ENCODE results near the gene CEACAM4.
A peak's percentile ranks its signal among the peaks of the same experiment; 100 is the strongest.

The CEACAM4 gene

DNA sequence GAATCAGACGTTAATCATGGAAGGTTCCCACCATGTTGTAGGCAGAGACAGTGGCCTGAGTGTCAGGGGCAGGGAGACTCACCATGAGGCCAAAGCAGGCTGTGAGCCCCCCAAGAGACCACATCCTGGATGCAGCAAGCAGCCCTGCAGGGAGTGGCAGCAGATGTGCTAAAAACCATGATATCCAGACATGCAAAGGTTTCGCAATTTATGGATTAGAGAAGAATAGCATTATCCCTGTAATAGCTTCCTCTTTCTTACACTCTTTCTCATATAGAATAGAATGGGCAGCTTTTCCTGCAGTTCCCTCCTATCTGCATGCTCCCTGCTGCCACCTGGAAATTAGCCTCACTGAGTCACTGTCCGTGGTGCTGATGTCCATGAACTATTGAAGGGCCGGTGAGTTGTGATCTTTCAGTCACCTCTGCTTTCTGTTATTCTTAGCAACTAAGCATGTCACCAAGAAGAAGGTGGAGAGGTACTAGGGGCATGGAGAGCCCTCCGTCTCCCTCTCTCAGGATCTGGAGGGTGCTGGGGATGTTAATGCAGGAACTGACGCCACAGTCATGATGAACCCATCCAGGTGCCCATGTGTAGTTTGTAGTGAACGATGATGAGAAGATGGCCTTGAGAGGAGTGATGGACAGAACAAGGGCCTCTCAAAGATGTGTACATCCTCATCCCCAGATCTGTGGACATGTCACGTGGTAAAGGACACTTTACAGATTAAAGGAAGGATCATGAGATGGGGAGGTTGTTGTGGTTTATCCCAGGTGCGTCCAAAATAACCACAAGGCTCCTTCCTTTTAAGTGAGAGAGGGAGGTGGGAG is 9.9 kb downstream of the CEACAM4 start:
- DNase-seq: no peak

DNA sequence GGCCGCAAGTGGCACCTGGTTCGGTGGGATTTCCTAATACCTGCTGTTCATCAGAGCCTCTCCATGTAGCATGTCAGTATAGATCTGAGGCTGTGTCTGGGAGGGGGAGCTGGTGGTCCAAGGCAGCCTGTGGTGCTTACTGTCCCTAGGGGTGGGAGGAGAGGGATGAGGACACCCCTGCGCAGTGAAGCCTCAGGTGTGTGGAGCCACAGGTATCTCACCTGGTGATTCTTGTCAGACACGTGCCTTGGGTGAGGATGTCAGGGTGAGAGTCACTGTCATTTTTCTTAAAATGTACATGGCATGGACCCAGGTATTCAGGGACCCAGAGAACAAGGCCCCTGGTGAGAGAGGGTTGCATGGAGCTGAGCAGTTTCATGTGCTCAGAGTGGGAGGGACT is 11.7 kb downstream of the CEACAM4 start:
- DNase-seq: no peak

DNA sequence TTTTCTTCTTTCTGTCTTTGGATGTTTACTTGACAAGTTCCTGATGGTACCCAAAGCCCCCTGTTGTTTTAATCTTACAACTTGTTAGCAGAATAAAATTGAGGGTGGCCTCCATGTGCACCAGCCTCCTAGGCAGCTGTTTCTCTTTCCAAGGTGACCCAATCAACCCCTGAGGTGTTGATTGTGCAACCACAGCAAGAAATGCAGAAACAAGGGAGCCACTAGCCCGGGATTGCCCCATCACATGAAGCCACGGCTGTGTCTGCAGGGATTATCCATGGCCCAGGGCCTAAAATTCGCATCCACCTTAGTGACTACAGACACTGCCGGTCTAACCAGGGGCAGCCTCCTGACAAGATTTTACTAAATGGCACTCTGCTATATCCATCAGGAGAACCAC is 14.4 kb downstream of the CEACAM4 start:
- DNase-seq: no peak

DNA sequence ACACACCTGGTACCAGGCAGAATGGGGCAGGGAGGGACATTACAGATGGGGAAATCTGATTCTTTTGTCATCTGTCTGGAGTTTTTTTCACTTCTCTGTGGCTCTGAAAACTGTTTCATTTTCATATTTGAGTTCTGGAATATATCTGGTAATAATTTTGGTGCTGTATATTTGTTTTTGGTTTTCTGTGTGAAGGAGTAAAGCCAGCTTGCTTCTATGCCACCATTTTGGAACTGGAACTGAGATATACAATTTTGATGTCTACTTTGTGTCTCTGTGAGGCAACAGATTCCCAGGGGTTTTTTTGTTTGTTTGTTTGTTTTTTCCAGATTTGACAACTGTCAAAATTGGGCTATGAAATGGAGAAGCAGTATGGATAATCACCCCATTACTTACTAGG is 16.1 kb downstream of the CEACAM4 start:
- DNase-seq: no peak

- no peak for DNase-seq
Observed at GRCh38 chr19:41607668-41608067, 19.2 kb downstream of the CEACAM4 start.

GRCh38 chr19:41606215-41606837 is 20.5 kb downstream of the CEACAM4 start:
- no peak for DNase-seq

GRCh38 chr19:41604831-41605230 is 22.0 kb downstream of the CEACAM4 start:
- no peak for DNase-seq

DNA sequence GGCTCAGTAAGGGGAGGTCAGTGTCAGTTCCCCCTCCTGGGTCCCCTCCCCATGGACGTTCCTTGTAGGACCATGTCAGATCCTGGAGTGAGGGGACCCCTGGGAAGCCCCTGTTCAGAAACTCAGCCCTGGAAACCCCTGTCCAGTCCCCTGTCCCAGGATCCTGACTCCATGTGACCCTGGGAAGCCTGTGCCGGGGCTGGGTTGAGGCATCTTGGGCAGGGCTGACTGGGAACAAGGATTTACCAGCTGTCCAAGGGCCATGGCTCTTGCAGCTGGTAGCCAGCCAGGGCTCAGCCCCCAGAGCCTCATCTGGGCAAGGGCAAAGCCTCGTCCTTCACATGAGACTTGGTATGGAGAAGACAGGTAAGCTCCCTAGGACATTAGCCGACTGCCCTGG is 25.1 kb downstream of the CEACAM4 start:
- peak; percentile 19 for DNase-seq

DNA sequence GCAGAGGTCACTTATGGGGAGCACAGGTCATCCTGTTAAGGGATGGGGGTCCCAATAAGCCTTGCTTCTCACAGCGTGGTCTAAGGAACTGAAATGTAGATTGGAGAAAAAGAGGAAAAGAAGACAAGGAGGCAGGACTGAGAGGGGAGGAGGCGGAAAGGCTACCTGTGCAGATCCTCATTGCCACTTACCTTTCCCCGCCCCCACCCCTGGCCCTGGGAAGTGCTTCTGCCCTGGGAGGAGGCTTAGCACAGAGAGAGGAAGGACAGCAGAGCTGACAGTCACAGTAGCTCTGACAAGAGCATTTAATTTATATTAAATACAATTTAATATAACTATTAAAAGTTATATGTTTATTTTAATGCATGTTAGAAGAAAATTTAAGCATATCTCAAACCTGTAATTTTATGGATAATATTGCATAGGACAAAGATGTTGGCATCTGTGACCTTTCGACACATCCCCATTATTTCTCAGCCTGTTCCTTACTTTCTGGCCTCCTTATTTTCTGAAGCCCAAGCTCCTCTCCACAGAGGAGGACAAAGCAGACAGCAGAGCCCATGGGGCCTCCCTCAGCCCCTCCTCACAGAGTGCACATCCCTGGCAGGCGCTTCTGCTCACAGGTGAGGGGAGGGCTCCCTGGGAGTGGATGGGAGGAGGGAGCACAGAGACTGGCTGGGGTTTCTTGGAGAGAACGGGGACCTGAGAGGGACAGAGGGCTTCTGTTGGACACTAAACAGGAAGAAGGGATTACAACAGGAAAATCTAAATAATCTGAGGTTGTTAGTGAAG is 27.5 kb downstream of the CEACAM4 start:
- DNase-seq: peak; percentile 96

DNA sequence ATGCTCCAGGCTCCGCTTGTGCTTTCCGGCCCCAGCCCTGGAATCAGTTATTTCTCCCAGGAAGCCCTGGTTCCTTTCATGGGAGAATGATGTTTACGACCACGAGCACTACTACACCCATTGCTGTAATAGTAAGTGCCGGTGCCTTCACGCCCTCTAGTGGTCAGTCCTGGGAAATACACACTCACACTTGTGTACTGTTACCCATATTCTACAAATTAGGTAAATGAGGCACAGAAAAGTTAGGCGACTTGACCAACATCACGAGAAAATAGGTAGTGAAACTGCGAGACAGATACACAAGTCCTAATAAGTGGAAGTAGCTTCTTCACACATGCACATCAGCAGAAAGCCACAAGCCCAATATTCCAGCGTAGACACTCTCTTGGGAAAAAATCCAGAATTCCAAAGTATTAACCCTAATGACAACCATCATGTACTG is 29.3 kb downstream of the CEACAM4 start:
- peak; percentile 91 for DNase-seq

DNA sequence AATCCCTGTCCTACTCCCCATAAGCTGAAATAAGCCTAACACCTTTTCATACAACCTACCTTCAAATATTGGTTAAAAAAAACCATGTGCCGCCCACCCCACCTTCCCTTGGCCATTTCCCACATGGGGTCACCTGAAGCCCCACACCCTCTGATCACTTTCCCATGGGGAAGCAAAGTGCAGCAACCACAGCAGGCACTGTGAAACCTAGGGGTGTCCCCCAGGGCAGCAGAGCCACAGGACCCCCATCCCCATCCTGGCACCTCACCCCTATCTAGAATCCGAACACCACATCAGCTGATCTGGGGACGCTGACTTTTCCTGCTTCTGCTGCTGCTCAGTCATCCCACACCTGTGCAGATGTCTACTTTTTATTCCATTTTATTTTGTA is 31.0 kb downstream of the CEACAM4 start:
- no peak for DNase-seq

DNA sequence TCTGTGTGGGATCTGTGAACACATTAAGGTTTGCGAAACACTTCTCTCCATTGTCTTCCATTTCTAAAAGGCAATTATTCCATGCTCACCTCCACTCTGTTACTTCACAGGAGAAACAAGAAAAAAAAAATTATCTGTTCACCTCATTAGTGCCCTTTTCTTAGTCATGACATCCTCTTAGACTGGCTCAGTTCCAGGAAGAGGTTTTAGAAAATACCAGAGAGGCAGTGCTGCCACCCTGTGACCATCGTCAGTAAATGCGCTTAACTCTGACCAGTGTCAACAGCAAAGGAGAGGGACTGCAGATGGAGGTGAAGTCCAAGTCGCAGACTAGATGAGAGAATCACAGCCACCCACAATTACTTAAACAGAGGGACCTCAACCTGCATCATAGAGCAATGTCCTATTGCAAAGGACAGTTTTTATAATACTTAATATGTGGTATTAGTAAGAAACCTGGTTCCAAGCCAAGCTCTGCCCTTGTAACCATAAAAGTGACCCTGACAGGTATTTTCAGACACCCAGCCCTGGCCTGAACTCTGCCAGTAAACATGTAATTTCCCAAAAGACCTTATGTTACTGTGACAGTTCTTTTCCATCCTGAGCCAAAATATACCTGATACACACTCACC is 31.5 kb downstream of the CEACAM4 start:
- DNase-seq: peak; percentile 91

DNA sequence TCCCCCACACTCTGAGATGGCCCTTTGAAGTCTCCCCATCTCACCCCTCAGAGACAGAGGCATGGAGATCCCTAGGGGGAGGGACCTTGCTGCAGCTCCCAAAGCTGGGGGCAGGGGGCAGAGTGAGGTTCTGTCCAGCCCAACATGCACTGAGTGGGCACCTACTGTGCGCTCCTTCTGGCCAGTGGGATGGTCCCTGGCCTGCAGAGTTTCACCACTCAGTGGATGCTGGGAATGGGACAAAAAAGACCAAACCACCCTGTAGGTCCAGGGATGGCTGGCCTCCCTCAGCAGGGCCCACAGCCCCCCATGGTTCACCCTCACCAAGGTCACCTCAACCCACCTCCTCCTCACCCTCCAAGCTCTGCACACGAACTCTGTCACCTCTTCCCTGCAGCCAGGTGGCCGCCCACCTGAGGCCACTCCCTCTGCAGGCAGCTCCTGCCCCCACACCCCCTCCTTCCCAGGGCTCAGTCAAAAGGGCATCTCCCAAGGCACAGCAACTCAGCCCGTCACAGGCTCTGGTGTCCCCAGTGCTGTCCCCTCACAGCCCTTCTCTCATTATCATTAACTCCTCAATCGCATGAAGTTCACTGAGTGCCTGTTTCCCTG is 34.8 kb downstream of the CEACAM4 start:
- DNase-seq: no peak

- DNase-seq: no peak
Observed at GRCh38 chr19:41590936-41591335, 35.9 kb downstream of the CEACAM4 start.

DNA sequence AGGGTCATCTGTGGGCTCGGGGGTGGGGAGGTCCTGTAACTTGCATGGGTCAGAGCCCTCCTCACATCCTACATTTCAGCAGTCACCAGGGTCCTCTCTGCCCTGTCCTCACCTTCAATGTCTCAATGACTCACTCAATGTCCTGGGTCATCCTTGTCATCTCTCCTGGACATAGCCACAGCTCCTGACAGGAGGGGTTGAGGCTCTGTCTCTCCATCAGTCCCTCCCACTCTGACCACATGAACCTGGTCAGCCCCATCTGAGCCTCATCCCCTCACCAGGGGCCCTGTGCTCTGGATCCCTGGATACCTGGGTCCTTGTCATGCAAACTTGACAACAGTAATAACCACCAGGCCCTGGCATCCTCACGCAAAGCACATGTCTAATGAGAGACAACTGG is 37.5 kb downstream of the CEACAM4 start:
- DNase-seq: no peak

DNA sequence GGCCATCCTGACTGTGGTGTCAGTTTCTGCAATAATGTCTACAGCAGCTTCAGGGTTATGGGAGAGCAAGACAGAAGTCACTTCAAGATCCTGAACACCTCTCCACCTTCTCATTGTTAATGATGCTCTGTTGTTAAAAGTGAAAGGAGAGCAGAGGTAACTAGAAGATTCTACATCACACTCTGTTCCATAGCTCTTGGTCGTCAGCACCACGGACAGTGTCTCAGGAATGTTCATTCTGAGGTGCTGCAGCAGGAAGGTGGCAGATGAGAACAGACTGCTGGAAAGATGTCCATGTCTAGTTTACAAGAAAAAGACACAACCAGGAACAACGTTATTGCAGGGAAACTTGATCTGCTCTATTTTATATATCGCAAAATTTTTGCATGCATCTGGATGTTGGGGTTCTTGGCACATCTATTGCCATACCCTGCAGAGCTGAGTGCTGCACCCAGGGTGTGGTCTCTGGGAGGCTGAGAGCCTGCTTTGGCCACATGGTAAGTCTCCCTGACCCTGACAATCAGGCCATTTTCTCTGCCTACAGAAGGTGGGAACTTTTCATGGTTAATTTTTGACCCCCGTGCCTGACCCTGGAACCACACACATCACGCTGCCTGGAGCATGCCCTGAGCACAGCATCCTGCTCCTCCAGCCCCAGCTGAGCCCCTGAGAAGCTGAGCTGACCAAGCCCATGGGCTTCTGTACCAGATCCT is 38.2 kb downstream of the CEACAM4 start:
- DNase-seq: no peak

GRCh38 chr19:41587838-41588210 is 39.0 kb downstream of the CEACAM4 start:
- no peak for DNase-seq

DNA sequence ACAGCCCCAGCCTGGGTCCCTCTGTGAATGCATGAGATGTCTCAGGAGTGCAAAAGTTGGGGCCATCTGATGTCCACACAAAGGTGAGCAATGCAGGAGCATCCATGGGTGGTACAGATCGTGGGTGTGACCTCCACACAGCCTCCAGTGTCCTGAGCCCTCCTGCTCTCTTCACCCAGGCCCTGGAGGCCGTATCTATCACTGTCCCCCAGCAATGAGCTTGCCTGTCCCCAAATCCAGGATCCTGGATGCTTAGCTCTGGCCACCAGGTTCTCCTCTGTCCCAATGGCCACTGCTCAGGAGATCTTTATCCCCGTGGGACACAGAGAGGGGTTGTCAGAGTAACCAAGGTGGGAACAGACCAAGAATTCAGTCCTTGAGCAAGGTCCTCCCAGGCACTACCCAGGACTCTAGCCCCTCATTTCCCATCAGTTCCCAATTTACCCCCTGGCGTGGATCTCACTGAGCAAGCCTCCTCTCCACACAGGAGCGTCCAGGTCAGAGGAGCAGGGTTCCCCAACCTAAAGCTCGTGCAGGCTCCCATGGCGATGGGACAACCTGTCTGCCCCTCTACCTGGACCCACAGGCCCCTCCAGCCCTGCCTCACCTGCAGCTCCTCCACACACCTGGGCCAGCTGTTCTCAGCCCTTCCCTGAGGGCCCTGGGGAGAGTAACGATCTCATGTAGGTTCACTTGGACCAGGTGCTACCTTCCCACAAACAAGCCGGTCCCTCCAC is 39.6 kb downstream of the CEACAM4 start:
- no peak for DNase-seq

GRCh38 chr19:41586064-41586463 is 40.8 kb downstream of the CEACAM4 start:
- DNase-seq: no peak

GRCh38 chr19:41584931-41585330 is 41.9 kb downstream of the CEACAM4 start:
- no peak for DNase-seq

GRCh38 chr19:41584260-41584810 is 42.5 kb downstream of the CEACAM4 start:
- DNase-seq: no peak
